HG02870 (cell line): Measurements from ENCODE around the gene STAG1.
"Not testable (repeated sequence)": the region's sequence is repeated elsewhere in the genome, so short reads cannot be mapped to it uniquely, and the experiment has no call there.

ENCODE experiments used
- ATAC-seq: cut with Tn5 transposase; IDR thresholded peaks from one replicate; pipeline ENCODE4 v1.9.1; 2021; ENCODE audit warnings: mild to moderate bottlenecking, moderate library complexity; ENCODE audit not compliant: unreplicated experiment

STAG1 gene

DNA sequence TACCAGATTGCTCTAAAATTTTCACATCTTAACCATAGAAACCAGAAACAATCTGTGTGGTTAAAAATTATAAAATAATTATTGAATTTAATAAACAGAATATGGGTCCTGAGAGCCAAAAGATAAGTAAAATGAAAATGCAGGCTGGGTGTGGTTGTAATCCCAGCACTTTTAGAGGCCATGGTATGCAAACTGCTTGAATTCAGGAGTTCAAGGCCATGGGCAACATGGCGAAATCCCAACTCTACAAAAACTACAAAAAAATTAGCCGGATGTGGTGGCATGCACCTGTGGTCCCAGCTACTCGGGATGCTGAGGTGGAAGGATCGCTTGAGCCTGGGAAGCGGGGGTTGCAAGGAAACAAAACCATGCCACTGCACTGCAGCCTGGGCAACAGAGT lies 236.1 kb downstream of the STAG1 start:
- no peak for ATAC-seq

GRCh38 chr3:136514533-136514932 lies 237.6 kb downstream of the STAG1 start:
- ATAC-seq: not testable (repeated sequence)

DNA sequence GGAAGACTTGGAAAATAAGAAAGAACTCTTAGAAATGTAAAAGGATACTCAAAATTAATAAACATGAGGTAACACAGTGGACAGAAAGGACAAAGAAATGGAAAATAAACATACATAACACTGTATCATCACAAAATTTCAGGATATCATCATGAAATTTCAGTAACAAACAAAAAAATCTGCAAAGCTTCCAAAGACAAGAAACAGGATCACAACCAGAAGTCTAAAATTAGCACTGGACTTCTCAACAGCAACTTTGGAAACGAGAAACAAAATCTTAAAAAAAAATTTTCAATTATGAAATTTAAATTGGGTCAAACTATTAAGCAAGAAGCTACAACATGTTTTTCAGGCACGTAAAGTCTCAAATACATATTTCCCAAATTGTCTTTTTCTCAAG lies 238.8 kb downstream of the STAG1 start:
- ATAC-seq: no peak

GRCh38 chr3:136512381-136512780 lies 239.8 kb downstream of the STAG1 start:
- ATAC-seq: no peak

DNA sequence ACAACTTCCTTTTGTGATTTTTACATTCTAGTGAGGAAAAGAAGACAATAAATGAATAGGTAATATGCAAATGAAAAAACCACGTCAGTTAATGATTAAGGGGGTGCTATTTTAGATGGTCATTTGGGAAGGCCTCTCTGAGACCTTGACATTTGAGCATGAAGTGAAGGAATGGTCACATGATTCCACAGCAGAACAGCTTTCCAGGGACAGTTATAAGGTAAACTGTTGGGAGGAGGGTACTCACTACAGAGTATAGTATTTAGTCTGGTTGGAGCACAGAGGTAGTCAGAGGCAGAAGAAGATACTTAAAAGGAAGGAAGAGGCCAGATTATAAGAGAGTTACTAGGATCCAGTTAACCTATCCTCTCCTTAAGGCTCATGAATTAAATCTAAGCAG lies 246.5 kb downstream of the STAG1 start:
- ATAC-seq: no peak

- ATAC-seq: no peak
Measured at GRCh38 chr3:136503056-136503455, 249.1 kb downstream of the STAG1 start.

DNA sequence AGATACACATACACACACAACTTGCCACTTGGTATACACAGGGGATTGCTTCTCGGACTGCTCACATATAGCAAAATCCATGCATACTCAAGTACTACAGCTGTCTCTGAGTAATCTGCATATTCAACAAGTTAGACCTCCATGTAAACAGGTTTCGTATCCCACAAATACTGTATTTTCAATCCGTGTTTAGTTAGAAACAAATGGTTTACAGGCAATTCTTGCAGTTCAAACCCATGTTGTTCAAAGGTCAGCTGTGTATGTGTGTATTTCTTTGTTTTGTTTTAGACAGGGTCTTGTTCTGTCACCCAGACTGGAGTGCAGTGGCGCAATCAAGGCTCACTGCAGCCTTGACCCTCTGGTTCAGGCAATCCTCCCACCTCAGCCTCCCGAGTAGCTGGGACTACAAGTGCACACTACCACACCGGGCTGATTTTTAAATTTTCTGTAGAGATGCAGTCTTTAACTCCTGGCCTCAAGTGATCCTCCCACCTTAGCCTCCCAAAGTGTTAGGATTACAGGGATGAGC lies 253.2 kb downstream of the STAG1 start:
- no peak for ATAC-seq

DNA sequence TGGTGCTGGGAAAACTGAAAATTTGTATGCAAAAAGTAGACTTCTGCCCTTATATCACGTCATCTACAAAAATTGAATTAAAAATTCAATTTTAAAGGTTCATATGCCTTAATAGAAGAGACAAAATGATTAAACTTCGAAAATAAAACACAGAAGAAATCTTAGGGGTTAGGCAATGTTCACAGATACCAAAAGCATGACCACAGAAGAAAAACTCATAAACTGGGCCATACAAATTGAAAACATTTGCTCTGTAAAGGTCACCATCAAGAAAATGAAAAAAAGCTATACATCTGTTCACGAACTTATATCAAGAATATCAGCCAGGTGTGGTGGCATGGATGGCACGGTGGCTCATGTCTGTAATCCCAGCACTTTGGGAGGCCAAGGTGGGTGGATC lies 257.0 kb downstream of the STAG1 start:
- ATAC-seq: no peak

- no peak for ATAC-seq
Measured at GRCh38 chr3:136490646-136491405, 261.4 kb downstream of the STAG1 start.

- no peak for ATAC-seq
Measured at GRCh38 chr3:136485777-136486176, 266.4 kb downstream of the STAG1 start.

DNA sequence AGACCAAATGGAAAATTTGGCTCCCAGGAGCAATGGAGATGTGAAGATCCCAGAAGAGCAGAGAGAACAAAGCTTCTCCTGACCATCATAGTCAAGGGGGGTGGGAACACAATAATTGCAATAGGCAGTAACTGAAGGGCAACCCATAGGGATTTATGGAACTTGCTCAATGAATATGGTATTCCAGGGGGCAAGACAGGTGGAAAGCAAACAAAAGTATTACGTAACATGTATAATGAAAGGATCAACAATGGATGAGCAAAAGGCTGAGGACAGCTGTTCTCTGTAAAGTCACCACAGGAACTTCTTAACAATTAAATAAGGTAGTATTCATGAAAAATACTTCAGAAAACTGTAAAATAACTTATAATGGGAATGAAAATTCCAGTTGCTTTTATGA lies 275.9 kb downstream of the STAG1 start:
- no peak for ATAC-seq

- ATAC-seq: not testable (repeated sequence)
Measured at GRCh38 chr3:136474876-136475275, 277.3 kb downstream of the STAG1 start.

GRCh38 chr3:136473716-136474326 lies 278.4 kb downstream of the STAG1 start:
- ATAC-seq: no peak

GRCh38 chr3:136465296-136465695 lies 286.9 kb downstream of the STAG1 start:
- ATAC-seq: no peak

DNA sequence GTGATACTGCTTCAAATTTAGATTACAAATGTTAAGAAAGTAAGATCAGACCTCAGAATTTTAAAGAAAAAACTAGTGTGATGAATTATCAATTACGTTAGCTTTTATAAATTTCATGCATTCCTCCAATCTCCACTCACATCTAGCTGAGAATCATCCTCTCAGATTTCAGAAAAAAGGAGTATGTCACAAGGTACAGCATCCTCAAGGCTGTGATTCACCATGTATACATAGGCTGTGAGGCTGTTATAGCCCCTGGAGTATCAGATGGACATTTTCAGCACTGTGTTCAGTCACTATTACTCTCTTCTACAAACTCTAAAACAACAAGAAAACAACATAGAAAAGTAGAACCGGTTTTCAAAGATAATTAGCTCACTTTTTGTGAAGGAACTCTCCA lies 287.7 kb downstream of the STAG1 start:
- ATAC-seq: no peak

- no peak for ATAC-seq
Measured at GRCh38 chr3:136463170-136463569, 289.0 kb downstream of the STAG1 start.

DNA sequence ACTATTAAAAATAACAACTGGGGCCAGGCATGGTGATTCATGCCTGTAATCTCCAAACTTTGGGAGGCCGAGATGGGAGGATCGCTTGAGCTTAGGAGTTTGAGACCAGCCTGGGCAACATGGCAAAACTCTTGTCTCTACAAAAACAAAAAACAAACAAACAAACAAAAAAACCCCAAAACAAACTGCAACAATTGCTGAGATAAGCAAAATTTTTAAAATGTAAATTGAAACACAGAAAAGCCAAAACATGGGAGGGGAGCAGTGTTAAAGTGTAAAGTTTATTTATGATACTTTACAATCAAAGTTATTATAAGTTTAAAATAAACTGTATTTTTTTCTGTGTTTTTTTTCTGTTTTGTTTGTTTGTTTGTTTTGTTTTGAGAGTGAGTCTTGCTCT lies 294.4 kb downstream of the STAG1 start:
- ATAC-seq: no peak

- no peak for ATAC-seq
Measured at GRCh38 chr3:136456196-136456595, 296.0 kb downstream of the STAG1 start.

GRCh38 chr3:136444581-136444980 lies 307.6 kb downstream of the STAG1 start:
- ATAC-seq: no peak

DNA sequence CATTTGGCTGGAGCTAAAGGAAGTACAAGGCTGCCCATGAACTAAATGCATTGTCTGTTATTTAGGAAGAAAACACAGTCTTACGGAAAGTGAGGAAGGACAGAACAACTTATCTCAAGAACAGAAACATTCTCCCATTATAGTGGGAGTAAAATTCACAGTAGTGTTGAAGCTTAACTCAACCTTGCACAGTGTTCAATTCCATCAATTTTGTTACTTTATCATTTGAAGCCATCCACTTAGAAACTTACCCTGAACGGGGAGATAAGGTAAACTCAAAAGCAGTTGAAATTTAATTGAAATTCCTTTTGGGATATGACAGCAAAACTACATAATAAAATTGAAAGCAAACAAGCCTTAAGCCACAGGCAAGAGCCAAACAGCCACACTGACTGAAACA lies 315.1 kb downstream of the STAG1 start:
- ATAC-seq: no peak

DNA sequence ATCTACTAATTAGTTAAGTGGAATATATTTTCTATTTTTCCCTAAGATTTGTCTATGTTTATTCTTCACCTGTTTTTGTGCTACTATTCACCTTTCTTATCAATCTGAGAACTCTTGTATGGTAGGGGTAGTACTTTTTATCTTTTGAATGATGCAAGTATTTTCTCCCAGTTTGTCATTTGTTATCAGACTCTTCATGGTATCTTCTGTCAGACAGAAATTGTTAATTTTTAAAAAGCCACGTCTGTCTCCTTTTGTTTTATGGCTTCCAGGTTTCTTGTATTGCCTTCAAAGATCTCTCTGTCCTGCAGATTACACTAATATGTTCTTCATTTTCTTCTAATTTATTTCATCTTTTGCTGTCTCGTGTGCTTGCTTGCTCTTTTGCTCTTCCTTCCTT lies 317.7 kb downstream of the STAG1 start:
- no peak for ATAC-seq

- ATAC-seq: no peak
Measured at GRCh38 chr3:136432685-136433084, 319.5 kb downstream of the STAG1 start.
